Mesothelial cell of epicardium (in vitro differentiated cells): ENCODE measurements around the gene TSPAN18. TPM values are rescaled to one million over a fixed set of nuclear protein-coding genes. Genes with fewer than 3 reads are reported as not detected.
"Not testable (repeated sequence)": the region's sequence is repeated elsewhere in the genome, so short reads cannot be mapped to it uniquely, and the experiment has no call there.

Experiments
- DNase-seq, 2 experiments: peaks; one replicate each; pipeline ENCODE4 v3.0.0; 2021; ENCODE audit warnings: low spot score in 2 of 2; ENCODE audit not compliant: unreplicated experiment in 2 of 2
- H3K27ac Mint-ChIP-seq: 2 replicates; pipeline ENCODE4 v1.8.0; 2021; ENCODE audit warnings: mixed read lengths
- H3K27me3 Mint-ChIP-seq: 2 replicates; pipeline ENCODE4 v1.8.0; 2021; ENCODE audit warnings: low read depth, mixed read lengths
- H3K36me3 Mint-ChIP-seq: 2 replicates; pipeline ENCODE4 v1.8.0; 2021; ENCODE audit warnings: mixed read lengths
- H3K4me1 Mint-ChIP-seq: 2 replicates; pipeline ENCODE4 v1.8.0; 2021; ENCODE audit warnings: mixed read lengths
- H3K4me3 Mint-ChIP-seq: 2 replicates; pipeline ENCODE4 v1.8.0; 2021; ENCODE audit warnings: mild to moderate bottlenecking, moderate library complexity, mixed read lengths
- H3K9me3 Mint-ChIP-seq: 2 replicates; pipeline ENCODE4 v1.8.0; 2021; ENCODE audit warnings: mixed read lengths
- CTCF ChIP-seq: fragments of 200-600 bp; sonication (generic); IDR thresholded peaks from one replicate; pipeline ENCODE4 v1.5.0; 2021; ENCODE audit warnings: antibody characterized with exemption; ENCODE audit not compliant: unreplicated experiment
- total RNA-seq: library from RNA; stranded (reverse); gene quantifications from 3 replicates; pipeline ENCODE4 v1.2.1, GENCODE V29; 2021

Gene TSPAN18
- total RNA-seq, 1 donor from 2014 or later, result 47.4 TPM

- TF ChIP-seq CTCF, result no peak
- Mint-ChIP-seq H3K27ac (no peak overlapping the region), H3K4me3 (no peak overlapping the region), H3K36me3 (no peaks in the 10 kb centered on the region), H3K4me1 (peaks cover 31% of the 10 kb centered on the region), H3K9me3 (no peaks in the 10 kb centered on the region), H3K27me3 (no peaks in the 10 kb centered on the region)
- no peak for DNase-seq
Measured at GRCh38 chr11:44866286-44866685, 139.5 kb downstream of the TSPAN18 start.

GRCh38 chr11:44868021-44868420, 141.3 kb downstream of the TSPAN18 start:
- TF ChIP-seq CTCF, result no peak
- Mint-ChIP-seq H3K36me3 (no peaks in the 10 kb centered on the region), H3K27me3 (no peaks in the 10 kb centered on the region), H3K4me1 (peaks cover 16% of the 10 kb centered on the region), H3K4me3 (no peak overlapping the region), H3K27ac (no peak overlapping the region), H3K9me3 (no peaks in the 10 kb centered on the region)
- DNase-seq, result no peak

- no peak overlapping the region for H3K27ac Mint-ChIP-seq
- H3K4me3 Mint-ChIP-seq, result no peak overlapping the region
- no peaks in the 10 kb centered on the region for H3K36me3 Mint-ChIP-seq
- H3K9me3 Mint-ChIP-seq, result no peaks in the 10 kb centered on the region
- DNase-seq, result no peak
- no peak for TF ChIP-seq CTCF
- no peaks in the 10 kb centered on the region for H3K27me3 Mint-ChIP-seq
- H3K4me1 Mint-ChIP-seq, result peaks cover 15% of the 10 kb centered on the region
Measured at GRCh38 chr11:44868455-44869421, 142.0 kb downstream of the TSPAN18 start.

GRCh38 chr11:44870181-44870580, 143.4 kb downstream of the TSPAN18 start:
- H3K27ac Mint-ChIP-seq, result peak overlapping the region; percentile 43
- peaks cover 15% of the 10 kb centered on the region for H3K4me1 Mint-ChIP-seq
- H3K27me3 Mint-ChIP-seq, result no peaks in the 10 kb centered on the region

GRCh38 chr11:44870615-44871176, 143.9 kb downstream of the TSPAN18 start:
- H3K27me3 Mint-ChIP-seq, result no peaks in the 10 kb centered on the region
- no peaks in the 10 kb centered on the region for H3K9me3 Mint-ChIP-seq
- DNase-seq, result no peak
- no peak overlapping the region for H3K4me3 Mint-ChIP-seq
- peak overlapping the region; percentile 43 for H3K27ac Mint-ChIP-seq
- H3K36me3 Mint-ChIP-seq, result no peaks in the 10 kb centered on the region
- peaks cover 15% of the 10 kb centered on the region for H3K4me1 Mint-ChIP-seq
- no peak for TF ChIP-seq CTCF

More at GRCh38 chr11:44870181-44870580, 143.4 kb downstream of the TSPAN18 start:
- no peak for TF ChIP-seq CTCF
- Mint-ChIP-seq H3K4me3 (no peak overlapping the region), H3K36me3 (no peaks in the 10 kb centered on the region), H3K9me3 (no peaks in the 10 kb centered on the region)
- no peak for DNase-seq

- H3K4me3 Mint-ChIP-seq, result not testable (repeated sequence)
- H3K4me1 Mint-ChIP-seq, result peaks cover 16% of the 10 kb centered on the region
Measured at GRCh38 chr11:44871682-44872081, 144.9 kb downstream of the TSPAN18 start.

More at GRCh38 chr11:44871682-44872081, 144.9 kb downstream of the TSPAN18 start:
- not testable (repeated sequence) for H3K27me3 Mint-ChIP-seq, H3K9me3 Mint-ChIP-seq, H3K27ac Mint-ChIP-seq, H3K36me3 Mint-ChIP-seq, DNase-seq
